Skeletal muscle tissue (tissue), 4 donors: ENCODE results near the gene LST1. TPM values are rescaled to one million over a fixed set of nuclear protein-coding genes. Genes with fewer than 3 reads are reported as not detected.

Experiments used
- H3K27ac ChIP-seq: one replicate; pipeline ENCODE4 v1.7.0; 2013; ENCODE audit warnings: mild to moderate bottlenecking, low read depth, low read length, inconsistent platforms
- H3K27me3 ChIP-seq, 3 donors: one replicate each; pipeline ENCODE4 v1.7.0; 2013; ENCODE audit warnings: low read length in 3 of 3; ENCODE audit not compliant: control insufficient read depth in 3 of 3, insufficient read depth in 3 of 3
- H3K36me3 ChIP-seq, 3 donors: one replicate each; pipeline ENCODE4 v1.7.0; 2013; ENCODE audit warnings: low read length in 3 of 3; ENCODE audit not compliant: control insufficient read depth in 3 of 3, insufficient read depth in 3 of 3
- H3K4me1 ChIP-seq, 3 donors: one replicate each; pipeline ENCODE4 v1.7.0; 2013; ENCODE audit warnings: low read length in 3 of 3, mild to moderate bottlenecking in 3 of 3; ENCODE audit not compliant: control insufficient read depth in 3 of 3, insufficient read depth in 3 of 3
- H3K4me3 ChIP-seq, 3 donors: one replicate each; pipeline ENCODE4 v1.7.0; 2013; ENCODE audit warnings: low read length in 3 of 3
- H3K9ac ChIP-seq, 3 donors: one replicate each; pipeline ENCODE4 v1.7.0; 2013; ENCODE audit warnings: low read length in 3 of 3, mild to moderate bottlenecking in 3 of 3, moderate library complexity in 2 of 3, low read depth in 1 of 3
- H3K9me3 ChIP-seq, 3 donors: one replicate each; pipeline ENCODE4 v1.7.0; 2013; ENCODE audit warnings: low read length in 3 of 3; ENCODE audit not compliant: control insufficient read depth in 3 of 3
- total RNA-seq: library from RNA; depleted of rRNA; stranded (reverse); fragments of >200 nt; gene quantifications from one replicate; pipeline ENCODE4 v1.2.3, GENCODE V29; 2014
- donor health status: Osteomylitis.

Gene LST1
- total RNA-seq, 1 donor from 2014 or later, result 3.7 TPM

GRCh38 chr6:31630177-31630934 is 44.3 kb downstream of the LST1 start:
- no peak overlapping the region for H3K9ac ChIP-seq
- no peaks in the 10 kb centered on the region for H3K9me3 ChIP-seq
- no peak overlapping the region for H3K27ac ChIP-seq
- H3K36me3 ChIP-seq, result peaks cover 83 to 92% (median 88%) of the 10 kb centered on the region in 3 donors
- no peaks in the 10 kb centered on the region for H3K4me1 ChIP-seq
- no peak overlapping the region for H3K4me3 ChIP-seq
- no peaks in the 10 kb centered on the region for H3K27me3 ChIP-seq

- H3K27me3 ChIP-seq, result no peaks in the 10 kb centered on the region
- no peaks in the 10 kb centered on the region for H3K9me3 ChIP-seq
- H3K27ac ChIP-seq, result no peak overlapping the region
- H3K36me3 ChIP-seq, result peaks cover 83 to 92% (median 88%) of the 10 kb centered on the region in 3 donors
- no peaks in the 10 kb centered on the region for H3K4me1 ChIP-seq
- no peak overlapping the region for H3K9ac ChIP-seq
- H3K4me3 ChIP-seq, result no peak overlapping the region
These were observed 45.1 kb downstream of the LST1 start for GRCh38 chr6:31631209-31631608.

- H3K27ac ChIP-seq, result no peak overlapping the region
- H3K4me3 ChIP-seq, result no peak overlapping the region
- peaks cover 84 to 92% (median 88%) of the 10 kb centered on the region in 3 donors for H3K36me3 ChIP-seq
- H3K9ac ChIP-seq, result no peak overlapping the region
- H3K9me3 ChIP-seq, result no peaks in the 10 kb centered on the region
- H3K27me3 ChIP-seq, result no peaks in the 10 kb centered on the region
- no peaks in the 10 kb centered on the region for H3K4me1 ChIP-seq
These were observed 45.7 kb downstream of the LST1 start for GRCh38 chr6:31631681-31632278.

- Histone ChIP-seq H3K4me1 (no peaks in the 10 kb centered on the region), H3K27me3 (no peaks in the 10 kb centered on the region), H3K4me3 (no peak overlapping the region), H3K9me3 (no peaks in the 10 kb centered on the region), H3K27ac (no peak overlapping the region), H3K36me3 (peaks cover 84 to 92% (median 88%) of the 10 kb centered on the region in 3 donors), H3K9ac (peak overlapping the region in 1 of 3 donors; percentile 8)
These were observed 46.3 kb downstream of the LST1 start for GRCh38 chr6:31632279-31632946.

- Histone ChIP-seq H3K27ac (peak overlapping the region; percentile 19), H3K36me3 (peaks cover 79 to 88% (median 80%) of the 10 kb centered on the region in 3 donors), H3K9ac (no peak overlapping the region)
These were observed 47.4 kb downstream of the LST1 start for GRCh38 chr6:31633447-31633846.

GRCh38 chr6:31634131-31634530 is 48.1 kb downstream of the LST1 start:
- H3K9ac ChIP-seq, result no peak overlapping the region
- H3K36me3 ChIP-seq, result peaks cover 76 to 84% (median 80%) of the 10 kb centered on the region in 3 donors
- no peak overlapping the region for H3K4me3 ChIP-seq
- H3K27me3 ChIP-seq, result no peaks in the 10 kb centered on the region
- no peak overlapping the region for H3K27ac ChIP-seq
- H3K4me1 ChIP-seq, result peaks cover 0 to 6% (median 4%) of the 10 kb centered on the region in 3 donors
- no peaks in the 10 kb centered on the region for H3K9me3 ChIP-seq

More at GRCh38 chr6:31633447-31633846, 47.4 kb downstream of the LST1 start:
- no peak overlapping the region for H3K4me3 ChIP-seq
- H3K4me1 ChIP-seq, result peaks cover 0 to 6% (median 4%) of the 10 kb centered on the region in 3 donors
- H3K9me3 ChIP-seq, result no peaks in the 10 kb centered on the region
- H3K27me3 ChIP-seq, result no peaks in the 10 kb centered on the region

- H3K4me3 ChIP-seq, result no peak overlapping the region
- no peaks in the 10 kb centered on the region for H3K27me3 ChIP-seq
- H3K9me3 ChIP-seq, result no peaks in the 10 kb centered on the region
- H3K9ac ChIP-seq, result no peak overlapping the region
- H3K4me1 ChIP-seq, result peaks cover 0 to 6% (median 4%) of the 10 kb centered on the region in 3 donors
- peaks cover 76 to 85% (median 80%) of the 10 kb centered on the region in 3 donors for H3K36me3 ChIP-seq
- H3K27ac ChIP-seq, result no peak overlapping the region
These were observed 49.0 kb downstream of the LST1 start for GRCh38 chr6:31634969-31635575.

GRCh38 chr6:31636698-31637596 is 50.9 kb downstream of the LST1 start:
- peaks cover 0 to 6% (median 4%) of the 10 kb centered on the region in 3 donors for H3K4me1 ChIP-seq
- H3K4me3 ChIP-seq, result no peak overlapping the region
- no peaks in the 10 kb centered on the region for H3K27me3 ChIP-seq
- H3K9ac ChIP-seq, result peak overlapping the region in 1 of 3 donors; percentile 9
- H3K9me3 ChIP-seq, result no peaks in the 10 kb centered on the region
- H3K36me3 ChIP-seq, result peaks cover 81 to 88% (median 86%) of the 10 kb centered on the region in 3 donors
- H3K27ac ChIP-seq, result no peak overlapping the region
